WTC11 (cell line): Measurements from ENCODE around the gene FBLN2. TPM values are rescaled to one million over a fixed set of nuclear protein-coding genes. Genes with fewer than 3 reads are reported as not detected.

Experiments
- ATAC-seq: fragments of 200-7000 bp; cut with Tn5 transposase; 2 replicates; pipeline ENCODE4 v1.10.0; 2021; ENCODE audit warnings: mild to moderate bottlenecking, moderate library complexity
- CTCF ChIA-PET: fragments of 300-600 bp; sonication (Branson Sonifier 250); formaldehyde crosslinking; loops from one replicate; lab custom pipeline; 2021; ENCODE audit warnings: antibody characterized with exemption; lab: Charles Lee
- POLR2A ChIA-PET: fragments of 350-600 bp; sonication (Branson Sonifier 250); formaldehyde crosslinking; loops from one replicate; lab custom pipeline; 2021; ENCODE audit warnings: antibody characterized with exemption; lab: Charles Lee
- DNase-seq: peaks from one replicate; pipeline ENCODE4 v3.0.0; 2021; ENCODE audit warnings: low spot score
- H3K27ac Mint-ChIP-seq: 2 replicates; pipeline ENCODE4 v1.8.0; 2021; ENCODE audit warnings: mixed read lengths
- H3K27me3 Mint-ChIP-seq: 2 replicates; pipeline ENCODE4 v1.8.0; 2021; ENCODE audit warnings: low read depth, mild to moderate bottlenecking, moderate library complexity, mixed read lengths
- H3K36me3 Mint-ChIP-seq: 2 replicates; pipeline ENCODE4 v1.8.0; 2021; ENCODE audit warnings: mixed read lengths
- H3K4me1 Mint-ChIP-seq: 2 replicates; pipeline ENCODE4 v1.8.0; 2022; ENCODE audit warnings: mixed read lengths
- H3K4me3 Mint-ChIP-seq: 2 replicates; pipeline ENCODE4 v1.8.0; 2021; ENCODE audit warnings: mild to moderate bottlenecking, moderate library complexity, mixed read lengths
- H3K9me3 Mint-ChIP-seq: 2 replicates; pipeline ENCODE4 v1.8.0; 2021; ENCODE audit warnings: mixed read lengths
- ELF4 ChIP-seq: sonication (generic); formaldehyde crosslinking; IDR thresholded peaks from 2 replicates; pipeline ENCODE4 v1.8.1; 2022; ENCODE audit warnings: low read depth, mild to moderate bottlenecking, moderate library complexity, missing genetic modification reagents
- FOXP1 ChIP-seq: sonication (generic); formaldehyde crosslinking; IDR thresholded peaks from 2 replicates; pipeline ENCODE4 v1.8.0; 2022; ENCODE audit warnings: missing genetic modification reagents, mild to moderate bottlenecking, moderate library complexity, borderline replicate concordance
- GTF2I ChIP-seq: fragments of 250-450 bp; sonication (Bioruptor Pico); conservative IDR thresholded peaks from 2 replicates; pipeline ENCODE4 v1.4.0; 2021; ENCODE audit warnings: mild to moderate bottlenecking
- JUN ChIP-seq: sonication (generic); formaldehyde crosslinking; IDR thresholded peaks from 2 replicates; pipeline ENCODE4 v1.8.0; 2023; ENCODE audit warnings: mild to moderate bottlenecking, missing genetic modification reagents
- KAT7 ChIP-seq: sonication (generic); formaldehyde crosslinking; IDR thresholded peaks from 2 replicates; pipeline ENCODE4 v1.8.1; 2023; ENCODE audit warnings: missing genetic modification reagents, mild to moderate bottlenecking, borderline replicate concordance
- NFE2L1 ChIP-seq: sonication (generic); formaldehyde crosslinking; IDR thresholded peaks from 2 replicates; pipeline ENCODE4 v1.8.1; 2023; ENCODE audit warnings: missing genetic modification reagents
- NFYB ChIP-seq: sonication (generic); formaldehyde crosslinking; conservative IDR thresholded peaks from 2 replicates; pipeline ENCODE4 v1.8.0; 2022; ENCODE audit warnings: low read depth, missing genetic modification reagents
- NR1H2 ChIP-seq: sonication (generic); formaldehyde crosslinking; IDR thresholded peaks from 2 replicates; pipeline ENCODE4 v1.9.0; 2021; ENCODE audit warnings: mild to moderate bottlenecking, moderate library complexity, missing genetic modification reagents
- NR2C2 ChIP-seq: sonication (generic); formaldehyde crosslinking; IDR thresholded peaks from 2 replicates; pipeline ENCODE4 v1.8.0; 2022; ENCODE audit warnings: mild to moderate bottlenecking, missing genetic modification reagents
- SP1 ChIP-seq: sonication (generic); formaldehyde crosslinking; conservative IDR thresholded peaks from 2 replicates; pipeline ENCODE4 v1.8.1; 2022; ENCODE audit warnings: missing genetic modification reagents
- STAT6 ChIP-seq: sonication (generic); formaldehyde crosslinking; conservative IDR thresholded peaks from 2 replicates; pipeline ENCODE4 v1.8.1; 2023; ENCODE audit warnings: mild to moderate bottlenecking, low read depth, missing genetic modification reagents, moderate library complexity
- ZBTB21 ChIP-seq: sonication (generic); formaldehyde crosslinking; IDR thresholded peaks from 2 replicates; pipeline ENCODE4 v1.8.1; 2023; ENCODE audit warnings: mild to moderate bottlenecking, missing genetic modification reagents, borderline replicate concordance
- ZNF219 ChIP-seq: sonication (generic); formaldehyde crosslinking; IDR thresholded peaks from 2 replicates; pipeline ENCODE4 v1.8.0; 2023; ENCODE audit warnings: missing genetic modification reagents, mild to moderate bottlenecking, borderline replicate concordance
- ZNF281 ChIP-seq: sonication (generic); formaldehyde crosslinking; IDR thresholded peaks from 2 replicates; pipeline ENCODE4 v1.8.0; 2023; ENCODE audit warnings: mild to moderate bottlenecking, missing genetic modification reagents
- ZNF416 ChIP-seq: fragments of 250-450 bp; sonication (Bioruptor Pico); IDR thresholded peaks from 2 replicates; pipeline ENCODE4 v1.9.0; 2021; ENCODE audit warnings: mild to moderate bottlenecking, inconsistent platforms
- ZSCAN18 ChIP-seq: fragments of 250-450 bp; sonication (Bioruptor Pico); IDR thresholded peaks from 2 replicates; pipeline ENCODE4 v2.1.2; 2022; ENCODE audit warnings: mild to moderate bottlenecking, moderate library complexity
- total RNA-seq: library from RNA; stranded (reverse); gene quantifications from 3 replicates; pipeline ENCODE4 v1.2.3, GENCODE V29; 2021
- TF ChIP-seq, protein P1 (sequence below): fragments of 250-450 bp; sonication (Bioruptor Pico); conservative IDR thresholded peaks from 2 replicates; pipeline ENCODE4 v1.9.0; 2021; ENCODE audit warnings: mild to moderate bottlenecking

Gene FBLN2
- total RNA-seq, 1 experiment from 2014 or later, result 20.7 TPM

- no peak for TF ChIP-seq ZNF281
- TF ChIP-seq ELF4 (CRISPR knock-in tag), result no peak
- TF ChIP-seq, protein P1, sequence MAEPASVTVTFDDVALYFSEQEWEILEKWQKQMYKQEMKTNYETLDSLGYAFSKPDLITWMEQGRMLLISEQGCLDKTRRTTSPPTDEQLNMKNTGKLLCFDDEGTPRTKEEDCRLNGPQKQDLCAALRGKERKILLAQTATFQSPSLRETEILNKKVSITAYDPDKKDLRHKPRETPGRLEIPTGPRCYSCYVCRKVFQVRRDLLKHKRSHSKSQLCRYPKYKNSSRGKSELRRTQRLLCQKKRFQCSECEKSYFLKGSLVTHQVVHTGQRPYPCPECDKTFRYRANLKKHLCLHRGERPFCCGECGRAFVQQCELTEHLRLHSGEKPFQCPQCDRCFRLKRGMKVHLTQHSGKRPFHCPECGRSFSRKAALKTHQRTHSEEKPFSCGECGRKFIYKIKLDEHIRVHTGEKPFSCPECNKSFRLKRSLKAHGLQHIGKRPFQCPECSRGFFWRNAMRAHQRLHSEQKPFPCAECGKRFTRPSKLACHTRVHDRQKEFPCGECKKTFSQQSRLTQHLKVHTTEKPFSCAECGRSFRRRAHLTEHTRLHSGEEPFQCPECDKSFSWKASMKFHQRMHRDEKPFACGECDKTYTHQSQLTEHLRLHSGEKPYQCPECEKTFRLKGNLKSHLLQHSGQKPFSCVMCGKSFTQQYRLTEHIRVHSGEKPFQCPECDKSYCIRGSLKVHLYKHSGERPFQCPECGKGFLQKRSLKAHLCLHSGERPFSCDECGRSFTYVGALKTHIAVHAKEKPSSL (CRISPR knock-in tag), result no peak
These were observed 39.3 kb downstream of the FBLN2 start (continued) for GRCh38 chr3:13588221-13588701.

- POLR2A ChIA-PET, result no interaction called here
- TF ChIP-seq GTF2I (CRISPR knock-in tag) (no peak), SP1 (CRISPR knock-in tag) (no peak), STAT6 (CRISPR knock-in tag) (no peak), NFYB (CRISPR knock-in tag) (no peak), JUN (CRISPR knock-in tag) (no peak)
- TF ChIP-seq, protein P1 (CRISPR knock-in tag), result no peak
- no peaks in the 10 kb centered on the region for H3K9me3 Mint-ChIP-seq
- no peaks in the 10 kb centered on the region for H3K36me3 Mint-ChIP-seq
- no peaks in the 10 kb centered on the region for H3K27me3 Mint-ChIP-seq
- CTCF ChIA-PET, result interaction anchor here (0.9 to 2.5 kb wide), 3 partner anchors 35 to 93 kb away, joined by 3 to 8 read pairs (median 3); no protein-coding TSS in a partner anchor
- peak; percentile 1 for DNase-seq
- no peak for ATAC-seq
- no peak overlapping the region for H3K4me3 Mint-ChIP-seq
- peaks cover 19% of the 10 kb centered on the region for H3K4me1 Mint-ChIP-seq
- H3K27ac Mint-ChIP-seq, result no peak overlapping the region
These were observed 40.1 kb downstream of the FBLN2 start for GRCh38 chr3:13588993-13589392.

DNA sequence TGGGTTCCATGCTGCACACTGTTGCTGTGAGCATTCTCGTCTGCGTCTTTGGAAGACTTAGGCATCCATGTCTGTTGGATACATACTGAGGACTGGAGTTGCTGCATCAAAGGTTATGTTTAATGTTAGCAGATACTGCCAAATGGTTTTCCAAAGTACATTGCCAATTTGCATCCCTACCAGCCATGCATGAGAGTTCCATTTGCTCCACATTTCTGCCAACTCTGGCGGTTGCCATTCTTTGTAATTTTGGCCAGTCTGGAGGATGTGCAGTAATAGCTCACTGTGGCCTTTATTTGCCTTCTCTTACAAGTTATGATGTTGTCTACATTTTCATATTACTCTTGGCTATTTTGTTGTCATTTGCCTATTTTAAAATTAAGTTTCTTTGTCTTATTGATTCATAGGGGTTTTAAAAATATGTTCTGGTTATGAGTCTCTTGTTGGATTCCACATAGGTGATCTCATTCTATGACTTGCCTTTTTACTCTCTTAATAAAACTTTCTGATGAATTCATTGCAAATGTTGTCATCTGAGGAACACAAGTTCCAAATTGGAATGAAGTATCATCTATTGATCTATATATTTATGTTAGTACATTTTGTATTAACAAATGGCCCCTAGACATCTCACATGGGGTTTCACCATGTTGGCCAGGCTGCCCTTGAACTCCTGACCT is 42.1 kb downstream of the FBLN2 start:
- Mint-ChIP-seq H3K4me3 (no peak overlapping the region), H3K4me1 (peaks cover 31% of the 10 kb centered on the region), H3K36me3 (no peaks in the 10 kb centered on the region), H3K9me3 (no peaks in the 10 kb centered on the region), H3K27me3 (0 out of 2 replicates have a peak, but pooled peaks cover 3% of the 10 kb centered on the region), H3K27ac (no peak overlapping the region)
- DNase-seq (no peak), ATAC-seq (no peak)
- ChIA-PET CTCF (interaction anchor here (1.0 to 1.4 kb wide), 2 partner anchors 63 to 97 kb away, joined by 3 read pairs; no protein-coding TSS in a partner anchor), POLR2A (no interaction called here)
- no peak for TF ChIP-seq ZNF416 (CRISPR knock-in tag)
- TF ChIP-seq ELF4 (CRISPR knock-in tag), result no peak
- no peak for TF ChIP-seq ZNF281
- no peak for TF ChIP-seq ZSCAN18 (CRISPR knock-in tag)
- no peak for TF ChIP-seq KAT7 (CRISPR knock-in tag)
- TF ChIP-seq ZNF219, result no peak
- no peak for TF ChIP-seq ZBTB21 (CRISPR knock-in tag)
- TF ChIP-seq NFE2L1 (CRISPR knock-in tag), result no peak
- TF ChIP-seq FOXP1, result no peak
- TF ChIP-seq NR2C2 (CRISPR knock-in tag), result no peak
- TF ChIP-seq NR1H2, result no peak
